Gastrocnemius medialis (tissue), 4 donors: ENCODE measurements around the gene ENOX2.

Experiments
- CTCF ChIP-seq, 5 experiments: fragments of 450-650 bp in 3 of 5; fragments of 200-600 bp in 2 of 5; sonication (generic) in 2 of 5; IDR thresholded peaks in 4 of 5; conservative IDR thresholded peaks in 1 of 5; 1 replicate in 4 of 5; 2 replicates in 1 of 5; pipeline ENCODE4 v1.5.1; 2016 to 2019; ENCODE audit warnings: antibody characterized with exemption in 5 of 5, mild to moderate bottlenecking in 3 of 5, moderate library complexity in 3 of 5
- POLR2A ChIP-seq, 2 donors: fragments of 450-650 bp; IDR thresholded peaks; one replicate each; pipeline ENCODE4 v1.6.1; 2017; ENCODE audit warnings: antibody characterized with exemption in 2 of 2, mild to moderate bottlenecking in 2 of 2, moderate library complexity in 2 of 2

DNA sequence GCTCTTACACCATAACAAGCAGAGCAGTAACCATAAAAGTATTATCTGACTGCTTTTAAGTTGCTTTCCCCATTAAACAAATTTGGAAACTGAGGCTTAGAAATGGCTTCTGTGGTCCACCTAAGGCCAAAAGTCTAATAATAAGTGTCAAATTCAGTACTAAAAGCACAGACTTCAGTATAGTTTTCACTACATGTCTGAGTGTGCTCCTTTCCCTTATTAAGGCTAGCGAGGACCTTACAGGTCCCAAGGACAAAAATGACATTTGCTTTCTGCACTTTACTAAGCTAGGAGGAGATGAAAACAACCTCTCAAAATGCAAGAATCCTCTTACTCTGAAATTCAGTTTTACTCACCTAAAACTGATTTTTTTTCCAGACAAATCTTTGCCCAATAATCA is 127.2 kb downstream of the ENOX2 start:
- no peak for TF ChIP-seq POLR2A (IDR thresholded peaks at IDR 0.05)
- TF ChIP-seq CTCF (IDR thresholded peaks at IDR 0.05 in 4 of 5, conservative IDR thresholded peaks at IDR 0.05 in 1 of 5) = no peak
